GM21737 (cell line): ENCODE data around the gene PRKCE.

Experiments
- ATAC-seq: cut with Tn5 transposase; IDR thresholded peaks from one replicate; pipeline ENCODE4 v1.9.1; 2021; ENCODE audit warnings: mild to moderate bottlenecking, moderate library complexity; ENCODE audit not compliant: unreplicated experiment

Gene PRKCE

DNA sequence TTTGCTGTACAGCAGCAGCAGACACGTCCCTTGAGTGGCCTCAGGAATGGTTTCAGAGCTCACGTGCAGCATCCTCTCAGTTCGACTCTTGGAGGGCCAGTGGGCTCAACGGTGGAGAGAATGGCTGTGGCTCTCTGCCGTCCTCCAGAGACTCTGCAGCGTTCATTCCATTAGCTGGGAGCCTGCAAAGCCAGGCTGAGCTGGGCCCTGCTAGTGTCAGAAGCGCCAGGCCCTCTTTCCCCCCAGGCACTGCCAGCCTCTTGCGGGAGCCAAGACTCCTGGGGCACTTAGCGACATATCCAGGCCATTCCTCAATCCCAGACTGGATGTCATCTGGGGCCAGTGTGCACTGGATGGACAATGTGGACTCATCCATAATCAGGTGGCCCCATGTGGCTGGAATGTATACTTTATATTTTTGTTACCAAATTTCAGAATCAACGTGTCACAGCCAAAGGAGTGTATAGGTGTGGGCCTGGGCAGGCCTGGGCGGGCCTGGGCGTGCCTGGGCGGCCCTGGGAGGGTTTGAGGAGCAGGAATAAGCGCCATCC is 520.6 kb downstream of the PRKCE start:
- ATAC-seq: no peak

DNA sequence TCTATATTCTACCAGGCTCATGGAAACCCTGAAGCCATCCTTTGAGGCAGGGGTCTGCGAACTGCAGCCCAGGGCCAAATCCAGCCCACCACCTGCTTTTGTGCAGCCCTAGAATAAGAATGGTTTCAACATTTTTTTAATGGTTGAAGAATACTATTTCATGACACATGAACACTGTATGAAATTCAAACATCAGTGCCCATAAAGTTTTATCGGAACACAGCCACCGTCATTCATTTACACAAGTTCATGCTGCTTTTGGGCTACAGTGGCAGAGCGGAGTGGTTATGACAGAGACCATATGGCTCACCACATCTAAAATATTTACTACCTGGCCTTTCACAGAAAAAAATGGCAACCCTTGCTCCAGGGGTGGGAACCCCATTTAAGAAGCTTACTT is 521.6 kb downstream of the PRKCE start:
- ATAC-seq: no peak

DNA sequence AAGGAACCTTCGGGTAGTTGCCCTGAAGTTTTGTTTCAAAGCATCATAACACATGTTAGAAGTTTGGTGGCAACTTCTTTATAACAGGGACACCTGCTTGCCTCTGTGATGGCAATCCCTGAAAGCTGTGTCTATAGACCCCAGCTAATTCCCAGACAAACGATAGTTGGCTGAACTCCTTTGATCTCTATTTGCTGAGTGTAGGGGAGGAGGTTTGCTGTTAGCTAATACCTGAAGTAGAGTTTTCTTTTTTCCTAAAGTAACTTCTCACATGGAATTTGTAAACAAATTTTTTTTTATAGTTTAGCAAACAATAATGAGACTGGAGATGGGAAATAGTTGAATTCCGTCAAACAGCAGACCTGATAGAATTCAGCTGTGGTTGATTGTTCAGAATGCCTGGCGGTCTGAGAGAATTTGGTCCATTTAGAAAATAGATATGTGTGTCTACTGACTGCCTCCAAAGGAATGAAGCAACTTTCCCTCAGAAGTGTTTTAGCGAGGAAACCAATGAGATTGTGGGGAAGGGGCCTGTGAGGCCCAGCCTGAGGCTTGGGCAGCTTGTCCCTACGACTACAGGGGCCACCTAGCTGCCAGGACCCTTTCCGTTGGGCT is 522.3 kb downstream of the PRKCE start:
- ATAC-seq: no peak

DNA sequence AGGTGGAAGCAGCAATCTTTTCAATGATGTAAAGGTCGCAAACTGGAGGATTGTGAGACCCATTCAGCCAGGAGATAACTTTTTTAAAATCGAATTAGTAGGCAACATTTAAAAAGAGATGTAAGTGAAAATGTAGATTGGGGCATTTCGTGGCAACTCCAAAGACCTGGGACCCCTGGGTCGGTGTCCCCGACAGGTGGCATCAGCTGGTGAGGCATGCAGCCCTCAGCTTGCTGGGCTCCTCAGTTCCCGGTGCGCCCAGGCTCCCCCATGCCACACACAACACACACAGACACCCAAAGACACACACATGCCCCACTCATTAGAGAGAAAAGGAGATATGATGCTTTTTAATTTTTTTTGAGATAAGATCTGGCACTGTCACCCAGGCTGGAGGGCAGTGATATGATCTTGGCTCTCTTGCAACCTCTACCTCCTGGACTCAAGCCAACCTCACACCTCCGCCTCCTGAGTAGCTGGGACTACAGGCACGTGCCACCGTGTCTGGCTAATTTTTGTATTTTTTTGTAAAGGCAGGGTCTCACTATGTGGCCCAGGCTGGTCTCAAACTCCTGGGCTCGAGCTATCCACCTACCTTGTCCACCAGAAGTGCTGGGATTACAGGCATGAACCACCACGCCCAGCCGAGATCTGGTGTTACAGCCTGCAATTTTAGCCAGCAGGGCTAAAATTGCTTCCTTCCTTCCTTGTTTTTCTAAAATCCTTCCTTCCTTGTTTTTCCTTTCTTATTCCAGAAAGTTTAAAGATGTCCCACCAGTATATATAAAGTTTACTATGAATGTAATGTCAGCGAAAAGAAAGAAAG is 523.1 kb downstream of the PRKCE start:
- no peak for ATAC-seq

DNA sequence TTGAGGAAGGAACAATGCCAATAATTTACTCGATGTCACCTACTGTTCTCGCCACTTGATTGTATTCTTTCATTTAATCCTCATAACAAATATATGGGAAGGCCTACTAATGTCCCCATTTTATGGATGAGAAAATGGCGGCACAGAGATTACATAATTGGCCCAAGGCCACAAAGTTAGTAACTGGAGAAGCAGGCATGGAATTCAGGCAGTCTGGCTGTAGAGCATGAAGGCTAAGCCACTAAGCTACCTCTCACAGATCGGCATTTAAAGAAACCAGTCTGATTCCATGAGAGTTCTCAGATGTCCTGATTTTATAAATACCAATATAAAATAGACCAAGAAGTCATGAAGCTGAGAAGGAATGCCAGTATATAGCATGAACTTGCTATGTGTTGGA is 523.9 kb downstream of the PRKCE start:
- ATAC-seq: no peak

DNA sequence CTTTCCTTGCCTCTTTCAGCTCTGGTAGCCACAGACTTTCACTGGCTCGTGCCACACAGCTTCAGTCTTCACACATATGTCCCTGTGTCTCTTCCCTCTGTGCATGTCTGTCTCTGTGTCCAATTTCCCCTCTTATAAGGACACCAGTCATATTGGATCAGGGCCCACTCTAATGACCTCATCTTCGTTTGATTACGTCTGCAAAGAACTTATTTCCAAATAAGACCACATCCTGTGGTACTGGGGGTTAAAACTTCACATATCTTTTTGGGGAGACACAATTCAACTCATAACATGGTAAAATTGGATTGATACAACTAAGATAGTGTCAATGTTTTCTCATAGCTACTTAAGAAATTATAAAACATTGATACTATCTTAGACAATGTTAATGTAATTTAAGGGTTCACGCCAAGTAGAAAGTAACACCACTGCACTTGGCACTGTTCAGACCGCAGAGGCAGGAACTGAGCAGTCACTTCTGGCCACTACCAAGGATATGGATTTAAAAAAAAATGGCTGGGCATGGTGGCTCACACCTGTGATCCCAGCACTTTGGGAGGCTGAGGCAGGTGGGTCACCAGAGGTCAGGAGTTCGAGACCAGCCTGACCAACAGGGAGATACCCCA is 526.1 kb downstream of the PRKCE start:
- no peak for ATAC-seq

DNA sequence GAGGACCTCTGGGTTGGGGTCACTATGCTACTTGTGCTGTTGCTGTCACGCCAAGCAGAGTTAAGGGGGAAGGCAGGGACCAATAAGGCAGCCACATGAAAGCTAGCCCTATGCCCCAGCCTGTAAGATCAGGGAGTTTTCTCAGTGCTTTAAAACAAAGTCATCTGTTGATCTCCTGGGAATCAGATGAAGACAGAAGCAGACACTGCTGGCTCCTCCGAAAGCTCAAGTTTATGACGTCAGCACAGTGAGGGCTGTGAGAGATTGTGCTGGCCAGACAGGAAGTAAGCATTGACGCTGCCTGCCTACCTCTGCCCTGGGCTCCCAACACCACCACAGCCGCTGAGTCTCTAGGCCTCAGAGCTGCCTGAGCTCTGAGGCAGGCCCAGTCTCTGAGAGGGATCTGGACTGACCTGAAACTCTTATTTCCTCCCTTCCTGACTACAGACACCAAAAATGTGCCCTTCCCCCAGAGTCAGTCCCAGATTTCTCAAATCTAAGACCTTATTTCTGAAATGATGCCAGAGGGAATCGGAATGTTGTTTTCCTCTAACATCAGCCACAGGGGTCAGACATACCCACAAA is 527.7 kb downstream of the PRKCE start:
- ATAC-seq: no peak

DNA sequence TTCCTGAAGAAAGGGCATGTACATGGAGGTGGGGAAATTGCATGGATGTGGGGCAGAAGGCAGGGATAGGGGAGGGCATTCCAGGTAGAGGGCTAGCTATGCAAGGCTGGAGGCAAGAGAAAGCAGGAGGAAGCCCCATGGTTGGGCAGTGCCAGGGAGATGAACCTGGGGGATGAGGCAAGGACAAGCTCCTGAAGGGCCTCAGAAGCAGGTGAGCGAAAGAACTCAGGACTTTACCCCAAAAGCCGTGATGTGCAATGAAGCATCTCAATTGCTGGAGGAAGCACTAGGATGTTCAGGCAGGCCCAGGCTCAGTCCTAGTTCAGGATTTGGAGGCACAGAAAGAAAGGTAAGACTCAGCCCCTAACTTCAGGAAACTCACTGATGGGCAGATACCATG is 528.7 kb downstream of the PRKCE start:
- no peak for ATAC-seq

DNA sequence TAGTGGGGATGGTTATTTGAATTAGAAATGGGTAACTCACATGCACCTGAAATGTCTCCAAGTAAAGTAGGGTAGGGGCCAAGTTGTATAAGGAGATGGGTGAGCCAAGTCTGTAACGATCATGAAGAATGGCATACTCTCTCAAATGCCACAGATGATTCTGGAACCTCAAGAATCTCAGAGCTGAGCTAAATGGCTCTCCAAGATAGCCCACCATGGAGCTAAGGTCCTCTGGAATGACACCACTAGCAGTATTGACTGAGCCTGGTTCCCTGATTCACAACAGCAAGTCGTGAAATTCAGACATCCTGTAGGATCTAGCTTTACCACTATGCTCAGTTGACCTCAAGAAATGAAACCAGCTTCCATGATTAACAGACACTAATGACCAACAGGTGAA is 529.8 kb downstream of the PRKCE start:
- ATAC-seq: no peak

DNA sequence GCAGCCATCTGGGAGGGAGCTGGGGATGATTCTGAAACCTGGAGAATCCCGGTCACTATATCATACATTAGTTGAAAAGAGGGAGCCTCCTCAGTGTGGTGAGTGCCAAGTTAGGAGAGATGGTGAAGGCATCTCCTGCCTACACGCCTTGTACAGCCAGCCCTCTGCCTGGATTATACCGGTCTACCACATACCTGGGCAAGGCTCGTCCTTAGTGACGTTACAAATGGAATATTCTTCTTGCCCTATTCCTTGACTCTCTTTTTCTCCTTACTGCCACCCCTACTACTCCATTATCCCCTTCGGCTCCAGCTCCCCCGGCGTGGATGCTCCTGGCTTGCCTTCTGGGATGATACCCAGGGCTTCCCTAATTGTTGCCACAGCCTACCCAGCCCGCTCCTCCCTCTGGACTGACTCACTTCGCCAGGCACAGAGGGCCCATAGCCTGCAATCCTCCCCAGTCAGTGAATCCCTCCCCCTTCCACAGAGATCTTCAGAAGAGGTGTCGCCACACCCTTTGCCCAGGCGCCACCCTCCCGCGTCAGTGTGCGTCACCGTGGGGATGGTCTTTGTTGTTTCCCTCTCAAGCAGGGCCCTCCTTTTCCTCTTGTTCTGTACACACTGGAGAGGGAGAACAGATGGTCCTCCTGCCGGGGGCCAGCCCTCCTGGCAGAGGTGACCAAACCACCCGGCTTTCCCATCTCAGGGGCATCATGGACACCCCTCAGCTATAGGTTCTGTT is 530.5 kb downstream of the PRKCE start:
- ATAC-seq: no peak

DNA sequence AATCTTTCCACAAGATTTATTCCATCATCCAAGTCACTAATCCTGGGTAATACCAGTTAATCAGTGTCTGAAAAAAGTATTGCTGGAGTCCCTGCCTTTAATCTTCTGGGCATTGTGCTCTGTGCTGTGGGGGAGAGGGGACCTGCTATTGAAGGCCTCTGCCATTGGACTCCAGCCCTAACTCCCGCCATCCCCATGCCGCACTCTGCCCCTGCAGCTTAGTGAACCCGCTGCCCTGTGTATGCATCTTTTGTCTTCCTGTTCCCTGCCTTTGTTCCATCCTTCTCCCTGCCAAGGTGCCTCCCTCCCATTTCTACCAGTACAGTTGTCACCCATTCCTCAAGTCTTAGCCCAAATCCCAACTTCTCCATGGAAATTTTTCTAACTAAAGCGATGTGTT is 532.0 kb downstream of the PRKCE start:
- no peak for ATAC-seq

DNA sequence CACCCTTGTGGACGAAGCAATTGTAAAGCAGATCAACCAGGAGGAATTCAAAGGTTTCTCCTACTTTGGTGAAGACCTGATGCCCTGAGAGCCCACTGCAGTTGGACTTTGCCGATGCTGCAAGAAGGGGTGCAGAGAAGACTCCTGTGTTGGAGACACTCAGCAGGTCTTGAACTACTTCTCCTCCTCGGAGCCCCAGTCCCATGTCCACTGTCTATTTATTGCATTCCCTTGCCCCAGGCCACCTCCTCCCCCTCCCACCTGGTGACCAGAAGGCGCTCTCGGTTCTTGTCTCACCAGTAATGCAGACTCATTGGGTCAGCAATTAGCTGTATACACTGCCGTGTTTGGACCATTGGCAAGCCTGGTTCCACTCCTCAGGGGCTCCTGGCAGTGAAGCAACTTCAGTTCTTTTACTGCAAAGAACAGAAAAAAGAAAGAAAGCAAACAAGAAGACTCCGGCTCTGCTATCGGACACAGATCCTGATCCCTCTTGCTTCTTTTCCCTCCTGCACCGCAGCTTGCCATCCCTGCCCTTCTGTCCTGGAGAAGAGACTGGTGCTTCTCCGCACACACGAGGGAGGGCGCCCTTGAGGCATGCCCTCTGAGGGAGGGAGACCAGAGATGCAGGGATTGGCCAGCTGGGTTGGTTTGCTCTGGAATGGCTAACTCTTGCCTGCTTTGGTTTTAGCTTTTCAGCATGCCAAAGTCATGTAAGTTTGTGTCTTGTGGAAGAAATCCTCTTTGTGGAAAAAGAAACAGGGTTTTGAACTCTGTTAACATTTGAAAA is 533.5 kb downstream of the PRKCE start:
- no peak for ATAC-seq

DNA sequence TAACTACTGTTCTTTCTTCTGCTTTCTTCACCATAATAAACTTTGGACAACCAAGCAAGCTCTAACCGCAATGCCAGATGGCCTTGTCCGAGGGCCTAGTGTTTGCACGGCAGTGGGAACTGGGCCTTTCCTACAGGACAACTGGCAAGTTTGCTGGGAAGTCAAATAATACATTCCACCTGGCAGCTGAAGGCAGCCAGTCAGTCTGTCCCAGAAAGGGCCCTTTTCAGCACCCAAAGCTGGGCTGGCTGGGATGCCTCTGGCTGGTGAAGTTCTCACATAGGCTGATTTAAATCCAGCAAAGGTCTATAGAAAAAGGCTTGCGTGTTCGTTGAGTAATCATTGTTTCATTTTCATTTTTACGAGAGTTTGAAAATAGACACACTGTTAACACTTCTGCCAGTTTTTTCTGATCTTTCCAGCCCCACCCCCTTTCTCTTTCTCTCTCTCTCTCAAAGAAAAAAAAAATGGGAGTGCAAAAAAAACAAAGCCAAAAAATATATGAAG is 535.7 kb downstream of the PRKCE start:
- ATAC-seq: peak; percentile 85

DNA sequence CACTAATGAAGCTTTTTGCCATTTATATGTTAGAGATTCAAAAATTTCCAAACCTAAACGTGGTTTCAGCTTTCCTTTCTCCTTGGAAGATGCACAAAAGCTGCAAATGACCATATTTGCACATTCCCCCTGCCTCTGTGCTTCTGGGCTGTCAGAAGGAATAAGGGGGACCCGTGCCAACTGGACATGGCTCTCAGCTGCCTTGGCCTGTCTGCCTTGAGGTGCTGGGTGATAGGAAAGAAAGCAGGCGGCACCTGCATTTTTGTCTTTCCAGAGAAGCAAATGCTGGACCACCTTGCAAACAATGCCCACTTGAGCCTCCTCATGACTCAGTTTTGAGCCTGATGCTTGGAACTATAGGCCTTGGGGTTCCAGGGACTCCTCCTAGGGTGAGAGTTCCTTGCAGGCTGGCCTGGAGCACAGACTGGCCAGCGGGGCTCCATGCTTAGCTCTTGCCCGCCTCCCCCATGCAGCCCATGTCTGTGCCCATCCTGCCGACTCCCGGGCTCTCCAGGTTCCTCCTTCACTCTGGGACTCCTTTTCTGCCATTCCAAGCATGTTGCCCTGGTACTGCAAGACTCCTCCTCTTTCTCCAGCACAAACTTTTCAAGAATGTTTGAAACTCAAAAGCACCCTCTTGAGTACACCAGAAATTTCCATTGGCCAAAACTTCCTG is 536.7 kb downstream of the PRKCE start:
- no peak for ATAC-seq

DNA sequence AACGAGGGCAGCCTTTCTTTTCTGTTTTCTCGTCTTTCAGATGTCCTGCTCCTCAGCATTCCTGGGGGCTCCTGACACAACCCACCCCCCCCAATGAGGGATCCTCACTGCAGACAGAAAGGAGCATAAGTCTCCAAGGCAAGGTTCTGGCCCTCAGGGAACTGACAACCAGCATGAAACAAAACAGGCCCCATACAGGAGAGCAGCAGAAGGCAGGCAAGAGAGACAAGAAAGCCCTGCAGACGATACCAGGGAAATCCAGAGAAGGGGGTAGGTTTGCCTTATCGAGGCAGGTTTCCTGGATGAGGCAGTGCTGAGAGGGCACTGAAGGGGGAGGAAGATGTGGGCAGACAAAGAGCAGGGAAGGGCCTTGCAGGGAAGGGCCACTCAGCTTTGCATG is 541.9 kb downstream of the PRKCE start:
- ATAC-seq: no peak

DNA sequence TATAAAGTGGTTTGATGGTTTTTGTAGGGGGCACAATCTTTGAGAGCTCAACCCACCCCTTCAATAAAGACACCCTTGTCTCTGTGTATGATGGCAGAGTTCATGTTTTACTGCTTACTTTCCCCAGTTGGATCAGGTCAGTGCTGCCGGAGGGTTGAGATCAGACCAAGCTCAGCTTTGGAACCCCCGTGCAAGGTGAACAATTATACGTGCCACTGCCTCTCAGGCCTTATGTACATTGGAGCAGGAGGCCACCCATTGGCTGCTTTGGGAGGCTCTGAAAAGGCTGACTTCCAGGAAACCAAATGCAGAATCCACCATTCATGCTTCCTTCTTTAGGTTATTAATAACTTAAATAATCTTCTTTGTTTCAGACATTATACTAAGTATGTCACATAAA is 542.4 kb downstream of the PRKCE start:
- no peak for ATAC-seq

DNA sequence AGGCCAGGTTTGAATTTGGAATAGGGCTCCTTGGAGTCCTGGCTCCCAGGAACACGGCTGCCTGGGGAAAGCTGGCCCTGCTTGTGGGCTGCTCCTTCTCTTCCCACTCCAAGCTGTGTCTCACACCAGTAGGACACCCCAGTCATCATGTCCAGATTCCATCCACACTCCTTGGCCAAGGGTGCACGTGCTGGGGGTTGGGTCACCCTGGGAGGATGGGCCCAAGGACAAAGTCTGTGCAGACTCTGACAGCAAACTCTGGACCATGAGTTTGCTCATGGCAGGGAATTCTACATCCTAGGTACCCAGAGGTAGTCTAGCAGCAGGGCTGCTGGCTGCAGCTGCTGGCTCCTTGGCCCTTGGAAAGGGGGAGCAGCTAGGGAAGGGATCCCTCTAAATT is 543.4 kb downstream of the PRKCE start:
- no peak for ATAC-seq

DNA sequence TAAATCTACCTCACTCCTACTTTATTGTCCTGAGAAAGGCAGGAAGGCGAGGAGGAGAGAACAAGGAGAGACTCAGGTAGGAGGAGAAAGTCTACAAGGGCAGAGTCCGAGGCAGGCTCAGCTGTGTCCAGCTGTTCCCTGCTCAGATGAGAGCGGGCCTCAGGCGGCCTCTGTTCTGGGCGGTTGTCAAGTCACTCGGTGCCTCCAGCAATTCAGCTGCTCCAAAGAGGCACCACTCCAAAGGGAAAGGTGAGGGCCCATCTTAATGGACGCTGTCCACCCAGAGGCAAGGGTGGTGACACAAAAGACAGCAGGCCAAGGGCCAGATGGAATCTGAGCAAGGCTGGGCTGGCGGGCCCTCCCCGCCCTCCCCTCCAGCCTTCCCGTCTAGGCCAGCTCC is 544.3 kb downstream of the PRKCE start:
- ATAC-seq: no peak

DNA sequence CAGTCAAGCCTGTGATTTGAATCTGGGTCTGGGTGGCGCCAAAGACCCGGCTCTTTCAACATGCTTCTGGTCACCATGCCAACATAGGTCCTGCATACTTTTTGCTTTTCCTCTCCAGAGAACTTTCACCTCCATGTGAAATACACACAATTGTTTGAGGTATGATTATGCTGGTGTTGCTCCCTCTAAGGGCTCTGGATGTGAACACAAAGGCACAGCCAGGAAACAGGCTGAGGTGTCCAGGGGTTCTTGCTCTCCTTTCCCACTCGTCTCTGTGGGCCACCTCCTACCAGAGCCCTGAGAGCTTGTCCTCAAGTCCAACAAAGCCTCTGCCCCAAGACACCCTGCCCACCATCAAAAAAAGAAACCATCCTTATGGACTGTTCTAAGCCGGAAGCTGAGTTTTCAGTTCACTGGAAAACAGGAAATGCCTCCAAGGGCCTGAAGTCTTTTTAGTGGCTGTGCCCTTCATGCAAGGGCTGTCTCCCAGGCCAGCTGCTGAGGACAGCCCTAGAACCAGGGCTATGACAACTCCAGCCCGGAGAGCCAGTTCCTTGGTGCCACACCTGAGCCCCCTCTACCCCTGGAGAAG is 545.5 kb downstream of the PRKCE start:
- ATAC-seq: no peak
